Tibial nerve (tissue), 4 donors: Measurements from ENCODE around the gene RBM28. TPM values are rescaled to one million over a fixed set of nuclear protein-coding genes. Genes with fewer than 3 reads are reported as not detected.

ENCODE experiments used
- DNase-seq, 2 donors: peaks; one replicate each; pipeline ENCODE4 v3.0.0-alpha.2; 2019; ENCODE audit warnings: low spot score in 2 of 2
- H3K27ac ChIP-seq, 4 donors: fragments of 200-600 bp; sonication (generic) in 3 of 4; one replicate each; pipeline ENCODE4 v1.5.1; 2017 to 2019; ENCODE audit warnings: mild to moderate bottlenecking in 1 of 4
- H3K27me3 ChIP-seq, 2 donors: fragments of 200-600 bp; sonication (generic) in 1 of 2; one replicate each; pipeline versions ENCODE4 v1.5.1 to v1.6.0; 2017 to 2019
- H3K36me3 ChIP-seq, 3 donors: fragments of 200-600 bp; sonication (generic); one replicate each; pipeline ENCODE4 v1.5.1; 2018 to 2019
- H3K4me1 ChIP-seq, 4 donors: fragments of 200-600 bp; sonication (generic) in 3 of 4; one replicate each; pipeline ENCODE4 v1.5.1; 2017 to 2019
- H3K4me3 ChIP-seq, 4 donors: fragments of 200-600 bp; sonication (generic) in 3 of 4; one replicate each; pipeline ENCODE4 v1.5.1; 2017 to 2019; ENCODE audit warnings: mild to moderate bottlenecking in 1 of 4, moderate library complexity in 1 of 4
- H3K9me3 ChIP-seq, 4 donors: fragments of 200-600 bp; sonication (generic) in 3 of 4; one replicate each; pipeline ENCODE4 v1.5.1; 2017 to 2019
- CTCF ChIP-seq, 5 experiments: fragments of 200-600 bp in 3 of 5; fragments of 450-650 bp in 2 of 5; sonication (generic) in 3 of 5; IDR thresholded peaks; one replicate each; pipeline ENCODE4 v1.5.1; 2016 to 2019; ENCODE audit warnings: antibody characterized with exemption in 5 of 5, mild to moderate bottlenecking in 3 of 5, moderate library complexity in 2 of 5
- EP300 ChIP-seq, 2 donors: sonication (generic); formaldehyde crosslinking; IDR thresholded peaks; one replicate each; pipeline ENCODE4 v1.6.1; 2017; ENCODE audit warnings: antibody characterized with exemption in 2 of 2, mild to moderate bottlenecking in 1 of 2
- POLR2A ChIP-seq, 2 donors: fragments of 450-650 bp; IDR thresholded peaks; one replicate each; pipeline ENCODE4 v1.6.1; 2017; ENCODE audit warnings: antibody characterized with exemption in 2 of 2, mild to moderate bottlenecking in 2 of 2, moderate library complexity in 2 of 2
- WGBS, 2 donors: methylation state at CpG; one replicate each; pipeline ENCODE4 v1.1.5; 2018; 5-methylcytosine and 5-hydroxymethylcytosine counted together
- total RNA-seq, 4 donors: library from RNA; depleted of rRNA; stranded (reverse); fragments of >200 nt; gene quantifications; one replicate each; pipeline ENCODE4 v1.1.0, GENCODE V29; 2016

The RBM28 gene
- total RNA-seq, 4 donors from 2014 or later, result 25.1 to 89.4 (median 51.0) TPM

GRCh38 chr7:128341733-128342132 is 2.0 kb downstream of the RBM28 start:
- WGBS, 2 donors, result 84% methylated on average over 6 of the region's 6 CpGs
- no peak for DNase-seq
- H3K36me3 ChIP-seq, result peaks cover 0 to 32% (median 3%) of the 10 kb centered on the region in 3 donors
- no peak overlapping the region for H3K4me3 ChIP-seq
- H3K9me3 ChIP-seq, result no peaks in the 10 kb centered on the region
- H3K27me3 ChIP-seq, result no peaks in the 10 kb centered on the region
- no peak overlapping the region for H3K27ac ChIP-seq
- H3K4me1 ChIP-seq, result peaks cover 0 to 33% (median 14%) of the 10 kb centered on the region in 4 donors
- TF ChIP-seq POLR2A (IDR thresholded peaks at IDR 0.05) (no peak), EP300 (IDR thresholded peaks at IDR 0.05) (no peak), CTCF (IDR thresholded peaks at IDR 0.05) (no peak)

- TF ChIP-seq EP300 (IDR thresholded peaks at IDR 0.05), result no peak
- no peak for TF ChIP-seq CTCF (IDR thresholded peaks at IDR 0.05)
- TF ChIP-seq POLR2A (IDR thresholded peaks at IDR 0.05), result no peak
- H3K4me3 ChIP-seq, result no peak overlapping the region
- no peaks in the 10 kb centered on the region for H3K27me3 ChIP-seq
- peaks cover 0 to 90% (median 21%) of the 10 kb centered on the region in 3 donors for H3K36me3 ChIP-seq
- no peaks in the 10 kb centered on the region for H3K9me3 ChIP-seq
- 90 to 94% methylated on average over 3 of the region's 3 CpGs for whole genome bisulfite sequencing, 2 donors
- no peak overlapping the region for H3K27ac ChIP-seq
- peaks cover 0 to 5% (median 0%) of the 10 kb centered on the region in 4 donors for H3K4me1 ChIP-seq
- no peak for DNase-seq
Observed at GRCh38 chr7:128335730-128336129, 8.0 kb downstream of the RBM28 start.

GRCh38 chr7:128324368-128324680 is 19.4 kb downstream of the RBM28 start:
- H3K4me1 ChIP-seq, result peaks cover 0 to 4% (median 0%) of the 10 kb centered on the region in 4 donors
- TF ChIP-seq EP300 (IDR thresholded peaks at IDR 0.05), result no peak
- TF ChIP-seq POLR2A (IDR thresholded peaks at IDR 0.05), result no peak
- TF ChIP-seq CTCF (IDR thresholded peaks at IDR 0.05), result no peak
- no peaks in the 10 kb centered on the region for H3K9me3 ChIP-seq
- H3K27me3 ChIP-seq, result no peaks in the 10 kb centered on the region
- H3K36me3 ChIP-seq, result peaks cover 0 to 99% (median 4%) of the 10 kb centered on the region in 3 donors
- no peak overlapping the region for H3K27ac ChIP-seq
- no peak overlapping the region for H3K4me3 ChIP-seq
- WGBS, 2 donors, result 90 to 91% methylated on average over 9 of the region's 9 CpGs
- no peak for DNase-seq

- WGBS, 2 donors, result 75 to 85% methylated on average over 10 of the region's 10 CpGs
- Histone ChIP-seq H3K27ac (no peak overlapping the region), H3K9me3 (no peaks in the 10 kb centered on the region), H3K36me3 (peaks cover 0 to 99% (median 0%) of the 10 kb centered on the region in 3 donors), H3K27me3 (no peaks in the 10 kb centered on the region), H3K4me3 (no peak overlapping the region), H3K4me1 (peaks cover 0 to 4% (median 0%) of the 10 kb centered on the region in 4 donors)
- TF ChIP-seq EP300 (IDR thresholded peaks at IDR 0.05) (no peak), POLR2A (IDR thresholded peaks at IDR 0.05) (no peak), CTCF (IDR thresholded peaks at IDR 0.05) (no peak)
- DNase-seq, result no peak
Observed at GRCh38 chr7:128323459-128324367, 20.0 kb downstream of the RBM28 start.

GRCh38 chr7:128323040-128323439 is 20.7 kb downstream of the RBM28 start:
- H3K27ac ChIP-seq, result no peak overlapping the region
- peaks cover 0 to 4% (median 0%) of the 10 kb centered on the region in 4 donors for H3K4me1 ChIP-seq
- no peak overlapping the region for H3K4me3 ChIP-seq
- no peaks in the 10 kb centered on the region for H3K9me3 ChIP-seq
- no peaks in the 10 kb centered on the region for H3K27me3 ChIP-seq
- TF ChIP-seq POLR2A (IDR thresholded peaks at IDR 0.05) (no peak), CTCF (IDR thresholded peaks at IDR 0.05) (no peak), EP300 (IDR thresholded peaks at IDR 0.05) (no peak)
- DNase-seq, result no peak
- peaks cover 0 to 97% (median 3%) of the 10 kb centered on the region in 3 donors for H3K36me3 ChIP-seq
